Measurements from ENCODE around the gene ZNF287.

GRCh38 chr17:16589097-16589969, 20.3 kb upstream of the ZNF287 start:
- TF ChIP-seq CTCF (IDR thresholded peaks at IDR 0.05; ENCODE audit: borderline replicate concordance, extremely low read depth, low read length, poor library complexity, severe bottlenecking) (peak; percentile 97), EZH2 (IDR thresholded peaks at IDR 0.05; ENCODE audit: borderline replicate concordance, low read depth, low read length, severe bottlenecking) (no peak)

Measured in DND-41 (cell line).